Activated T-helper 2 cell treated with anti-CD3 and anti-CD28 coated beads, Interferon-gamma antibody, Interleukin-2, Interleukin-4, amounts not matched to agents 10 μg/mL and 5 μg/mL and 100 μg/mL, durations not matched to agents 14 hours and 24 hours and 36 hours (primary cell): Measurements from ENCODE around the gene ARL13B. TPM values are rescaled to one million over a fixed set of nuclear protein-coding genes. Genes with fewer than 3 reads are reported as not detected.
A peak's percentile ranks its signal among the peaks of the same experiment; 100 is the strongest.
"Not testable (repeated sequence)": the region's sequence is repeated elsewhere in the genome, so short reads cannot be mapped to it uniquely, and the experiment has no call there.

Experiments
- DNase-seq: peaks from one replicate; pipeline ENCODE4 v3.0.0; 2021; ENCODE audit warnings: low spot score
- H3K27ac Mint-ChIP-seq: one replicate; pipeline ENCODE4 v1.8.0; 2021; ENCODE audit warnings: mixed read lengths
- H3K27me3 Mint-ChIP-seq: one replicate; pipeline ENCODE4 v1.8.0; 2021; ENCODE audit warnings: low read depth, mixed read lengths
- H3K36me3 Mint-ChIP-seq: one replicate; pipeline ENCODE4 v1.8.0; 2021; ENCODE audit warnings: low read depth, mixed read lengths
- H3K4me1 Mint-ChIP-seq: one replicate; pipeline ENCODE4 v1.8.0; 2021; ENCODE audit warnings: low read depth, mixed read lengths
- H3K4me3 Mint-ChIP-seq: one replicate; pipeline ENCODE4 v1.8.0; 2021; ENCODE audit warnings: low read depth, mild to moderate bottlenecking, moderate library complexity, mixed read lengths
- H3K9me3 Mint-ChIP-seq: one replicate; pipeline ENCODE4 v1.8.0; 2021; ENCODE audit warnings: mixed read lengths
- intact Hi-C: fragments of 100-400 bp; cut with micrococcal nuclease; formaldehyde crosslinking; loops from one replicate; pipeline ENCODE4 v1.15.1; 2023
- total RNA-seq: library from RNA; stranded (reverse); gene quantifications from 2 replicates; pipeline ENCODE4 v1.2.3, GENCODE V29; 2022

ARL13B gene
- total RNA-seq, 1 donor from 2014 or later: 17.4 TPM

DNA sequence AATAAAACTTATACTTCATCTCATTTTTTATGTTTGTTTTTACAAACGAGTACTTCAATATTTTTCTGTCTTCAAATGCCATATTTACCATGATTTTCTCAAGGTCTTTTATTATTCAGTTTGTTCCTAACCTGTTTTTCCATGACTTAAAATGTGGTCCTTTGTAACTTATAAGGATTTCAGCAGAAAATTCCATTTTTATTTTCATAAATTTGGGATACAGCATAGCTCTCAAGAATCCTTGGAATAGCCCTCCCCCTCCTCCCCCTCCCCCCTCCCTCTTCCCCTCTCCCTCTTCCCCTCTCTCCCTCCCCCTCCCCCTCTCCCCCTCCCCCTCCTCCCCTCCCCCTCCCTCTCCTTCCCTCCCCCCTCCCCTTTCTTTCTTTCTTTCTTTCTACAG lies 63.3 kb downstream of the ARL13B start:
- H3K4me1 Mint-ChIP-seq: no peaks in the 10 kb centered on the region
- peak overlapping the region; percentile 65 for H3K27ac Mint-ChIP-seq
- intact Hi-C loops: no loop called here
- H3K9me3 Mint-ChIP-seq: no peaks in the 10 kb centered on the region
- peaks cover 20% of the 10 kb centered on the region for H3K36me3 Mint-ChIP-seq
- no peak for DNase-seq
- no peaks in the 10 kb centered on the region for H3K27me3 Mint-ChIP-seq
- no peak overlapping the region for H3K4me3 Mint-ChIP-seq

DNA sequence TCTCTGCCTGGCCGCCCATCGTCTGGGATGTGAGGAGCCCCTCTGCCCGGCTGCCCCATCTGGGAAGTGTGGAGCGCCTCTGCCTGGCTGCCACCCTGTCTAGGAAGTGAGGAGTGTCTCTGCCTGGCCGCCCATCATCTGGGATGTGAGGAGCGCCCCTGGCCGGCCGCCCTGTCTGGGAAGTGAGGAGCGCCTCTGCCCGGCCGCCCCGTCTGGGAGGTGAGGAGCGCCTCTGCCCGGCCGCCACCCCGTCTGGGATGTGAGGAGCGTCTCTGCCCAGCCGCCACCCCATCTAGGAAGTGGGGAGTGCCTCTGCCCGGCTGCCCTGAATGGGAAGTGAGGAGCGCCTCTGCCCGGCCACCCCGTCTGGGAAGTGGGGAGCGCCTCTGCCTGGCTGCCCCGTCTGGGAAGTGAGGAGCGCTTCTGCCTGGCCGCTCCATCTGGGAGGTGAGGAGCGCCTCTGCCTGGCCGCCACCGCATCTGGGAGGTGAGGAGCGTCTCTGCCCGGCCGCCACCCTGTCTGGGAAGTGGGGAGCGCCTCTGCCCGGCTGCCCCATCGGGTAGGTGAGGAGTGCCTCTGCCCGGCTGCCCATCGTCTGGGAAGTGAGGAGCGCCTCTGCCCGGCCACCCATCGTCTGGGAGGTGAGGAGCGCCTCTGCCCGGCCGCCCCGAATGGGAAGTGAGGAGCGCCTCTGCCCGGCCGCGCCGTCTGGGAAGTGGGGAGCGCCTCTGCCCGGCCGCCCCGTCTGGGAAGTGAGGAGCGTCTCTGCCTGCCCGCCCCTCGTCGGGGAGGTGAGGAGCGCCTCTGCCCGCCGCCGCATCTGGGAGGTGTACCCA lies 64.4 kb downstream of the ARL13B start:
- peaks cover 20% of the 10 kb centered on the region for H3K36me3 Mint-ChIP-seq
- H3K27me3 Mint-ChIP-seq, H3K4me3 Mint-ChIP-seq, H3K9me3 Mint-ChIP-seq, H3K27ac Mint-ChIP-seq, intact Hi-C loops, DNase-seq, H3K4me1 Mint-ChIP-seq: not testable (repeated sequence)

DNA sequence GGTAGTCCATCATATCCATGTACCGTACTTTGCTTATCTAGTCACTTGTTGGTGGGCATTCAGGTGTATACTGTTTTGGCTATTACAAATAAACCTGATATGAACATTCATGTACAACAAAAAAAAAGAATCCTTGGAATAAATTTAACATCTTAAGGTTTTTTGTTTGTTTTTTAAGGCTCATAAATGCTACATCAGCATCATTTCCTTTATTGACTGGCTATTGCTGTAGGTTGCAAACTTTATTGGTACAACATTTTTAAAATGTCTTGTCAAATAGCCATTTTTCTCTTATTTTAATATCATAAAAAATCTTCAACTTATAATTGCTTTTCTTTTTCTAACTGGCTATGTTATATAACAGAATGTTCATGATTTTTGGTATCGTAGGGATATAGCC lies 66.6 kb downstream of the ARL13B start:
- Mint-ChIP-seq H3K9me3 (no peaks in the 10 kb centered on the region), H3K27me3 (no peaks in the 10 kb centered on the region), H3K4me3 (no peak overlapping the region), H3K36me3 (peaks cover 20% of the 10 kb centered on the region), H3K27ac (no peak overlapping the region), H3K4me1 (no peaks in the 10 kb centered on the region)
- intact Hi-C loops: no loop called here
- no peak for DNase-seq

DNA sequence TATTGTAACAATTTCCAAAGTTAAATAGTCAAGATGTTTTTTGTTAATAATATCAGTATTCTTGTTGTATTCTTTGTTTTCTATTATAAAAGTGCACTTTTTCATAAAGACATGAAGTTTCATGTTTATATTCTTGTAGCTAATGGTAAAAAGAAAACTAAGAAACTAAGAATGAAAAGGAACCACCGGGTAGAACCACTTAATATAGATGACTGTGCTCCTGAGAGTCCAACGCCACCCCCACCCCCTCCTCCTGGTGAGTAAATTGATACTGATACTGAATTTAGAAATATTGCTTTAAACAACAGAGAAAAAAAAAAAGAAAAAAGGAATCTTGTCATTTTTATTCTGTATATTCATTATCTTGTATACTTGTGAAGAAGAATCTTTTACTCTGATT lies 69.3 kb downstream of the ARL13B start:
- H3K27me3 Mint-ChIP-seq: no peaks in the 10 kb centered on the region

DNA sequence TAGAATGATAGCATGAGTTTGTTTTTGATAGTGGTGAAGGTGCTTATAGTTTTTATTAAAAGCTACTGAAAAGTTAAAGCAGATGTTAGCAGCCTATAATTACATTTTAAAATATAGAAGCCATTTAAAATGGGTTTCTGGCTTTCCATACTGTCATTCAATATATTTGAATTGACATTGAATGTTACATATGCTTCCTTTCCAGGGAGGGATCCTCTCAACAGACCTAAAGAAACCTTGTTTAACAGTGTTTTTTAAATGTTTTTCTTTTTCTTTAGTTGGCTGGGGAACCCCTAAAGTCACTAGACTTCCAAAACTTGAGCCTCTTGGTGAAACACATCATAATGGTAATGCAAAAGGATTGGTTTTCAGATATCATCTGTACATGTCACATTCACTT lies 70.6 kb downstream of the ARL13B start:
- Mint-ChIP-seq H3K36me3 (peaks cover 5% of the 10 kb centered on the region), H3K27me3 (no peaks in the 10 kb centered on the region), H3K9me3 (no peaks in the 10 kb centered on the region), H3K4me3 (no peak overlapping the region), H3K4me1 (no peaks in the 10 kb centered on the region), H3K27ac (no peak overlapping the region)
- no peak for DNase-seq
- intact Hi-C loops: no loop called here

More for the DNA sequence above, 69.3 kb downstream of the ARL13B start:
- intact Hi-C loops: no loop called here
- Mint-ChIP-seq H3K27ac (no peak overlapping the region), H3K4me3 (no peak overlapping the region), H3K36me3 (peaks cover 14% of the 10 kb centered on the region), H3K9me3 (no peaks in the 10 kb centered on the region), H3K4me1 (no peaks in the 10 kb centered on the region)
- no peak for DNase-seq

DNA sequence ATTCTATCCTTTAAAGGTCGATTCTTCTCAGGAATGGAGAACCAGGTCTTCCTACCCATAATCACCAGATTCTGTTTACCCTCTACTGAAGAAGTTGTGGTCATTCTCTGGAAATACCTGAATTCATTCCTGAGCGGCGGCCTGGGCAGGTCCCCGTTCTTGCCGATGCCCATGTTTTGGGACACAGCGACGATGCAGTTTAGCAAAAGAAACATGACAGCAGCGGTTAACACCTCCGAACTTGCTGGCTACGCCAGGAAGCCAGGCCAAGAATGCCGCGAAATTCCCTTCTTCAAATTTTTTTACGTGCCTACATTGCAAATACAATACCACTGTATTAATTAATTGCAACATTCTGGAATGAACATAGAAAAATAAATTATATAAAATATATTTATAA lies 81.3 kb downstream of the ARL13B start:
- Mint-ChIP-seq H3K36me3 (peaks cover 57% of the 10 kb centered on the region), H3K9me3 (no peaks in the 10 kb centered on the region), H3K4me1 (peaks cover 34% of the 10 kb centered on the region), H3K27ac (no peak overlapping the region), H3K27me3 (no peaks in the 10 kb centered on the region), H3K4me3 (peak overlapping the region; percentile 5)
- DNase-seq: no peak
- intact Hi-C loops: no loop called here

DNA sequence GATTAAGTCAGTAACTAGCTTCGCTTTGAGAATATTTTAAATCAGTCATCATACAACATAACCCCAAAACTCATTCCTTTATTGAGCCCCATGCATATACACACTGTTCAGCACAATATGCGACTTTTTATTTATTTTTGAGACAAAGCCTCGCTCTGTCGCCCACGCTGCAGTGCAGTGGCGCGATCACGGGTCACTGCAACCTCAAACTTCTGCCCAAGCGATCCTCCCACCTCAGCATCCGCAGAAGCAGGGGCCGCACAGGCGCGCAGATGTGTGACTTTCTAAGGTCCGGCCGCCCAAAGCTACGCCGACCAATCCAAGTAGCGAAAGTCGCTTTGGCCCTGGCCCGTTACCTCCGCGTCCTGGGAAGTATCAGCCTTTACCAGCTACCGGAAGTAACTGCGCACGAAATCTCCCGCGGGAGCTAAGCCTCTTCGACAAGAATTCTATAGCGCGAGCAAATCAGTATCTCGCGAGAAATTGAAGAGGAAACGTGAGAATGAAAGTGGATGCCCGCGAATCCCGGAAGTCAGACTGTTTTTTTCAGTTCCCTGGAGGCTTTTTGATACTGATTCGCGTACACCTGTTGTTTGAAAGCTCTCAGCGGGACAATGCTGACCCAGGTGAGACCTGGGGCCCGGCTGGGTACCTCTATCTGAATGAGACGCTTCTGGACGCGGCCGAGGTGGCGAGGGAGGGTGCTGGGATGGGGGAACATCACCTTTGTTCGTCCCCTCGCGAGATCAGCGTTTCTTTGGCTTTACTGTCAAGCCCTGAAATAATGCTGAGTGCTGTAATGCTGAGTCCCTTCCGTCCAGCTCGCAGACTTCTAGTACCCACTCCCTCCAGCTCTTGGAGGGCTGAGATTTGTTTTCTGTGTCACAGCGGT lies 82.8 kb downstream of the ARL13B start, which contains the start of the genes DHFR2 and NSUN3:
Gene DHFR2, minus strand, starts transcription at position 404 of the 892 bp plus-strand sequence. CDS start 1,405 bp downstream, outside the sequence.
Gene NSUN3, plus strand, starts transcription at position 549 of the 892 bp plus-strand sequence. Its CDS starts 66 bp downstream, at position 615.
- peak within 1 kb of the TSS; percentile 98 for H3K27ac Mint-ChIP-seq
- peak within 1 kb of the TSS; percentile 97 for H3K4me3 Mint-ChIP-seq
- peak; percentile 83 for DNase-seq
- no peaks in the 10 kb centered on the region for H3K27me3 Mint-ChIP-seq
- H3K9me3 Mint-ChIP-seq: peaks cover 13% of the 10 kb centered on the region
- intact Hi-C loops: loop anchor here (1.0 kb wide), 3 partner anchors 10 to 82 kb away; partner anchors contain the start of gene ARL13B
- H3K36me3 Mint-ChIP-seq: peaks cover 69% of the 10 kb centered on the region
- H3K4me1 Mint-ChIP-seq: peaks cover 42% of the 10 kb centered on the region

DNA sequence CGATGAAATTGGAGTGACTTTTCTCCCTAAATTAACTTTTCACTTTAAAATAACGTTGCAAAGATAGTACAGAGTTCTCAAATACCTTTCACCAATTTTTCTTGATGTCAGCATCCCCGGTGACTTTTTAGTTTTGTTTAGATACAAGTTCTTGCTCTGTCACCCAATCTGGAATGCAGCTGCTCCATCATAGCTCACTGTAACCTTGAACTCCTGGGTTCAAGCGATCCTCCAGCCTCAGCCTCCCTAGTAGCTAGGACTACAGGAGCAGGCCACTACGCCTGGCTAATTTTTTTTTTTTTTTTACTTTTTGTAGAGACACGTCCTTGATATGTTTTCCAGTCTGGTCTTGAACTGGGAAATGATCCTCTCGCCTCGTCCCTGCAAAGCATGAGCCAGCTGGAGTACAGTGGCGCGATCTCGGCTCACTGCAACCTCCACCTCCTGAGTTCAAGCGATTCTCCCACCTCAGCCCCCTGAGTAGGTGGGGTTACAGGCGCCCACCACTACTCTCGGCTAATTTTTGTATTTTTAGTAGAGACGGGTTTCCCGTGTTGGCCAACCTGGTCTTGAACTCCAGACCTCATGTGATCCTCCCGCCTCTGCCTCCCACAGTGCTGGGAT lies 83.7 kb downstream of the ARL13B start:
- peaks cover 43% of the 10 kb centered on the region for H3K4me1 Mint-ChIP-seq
- H3K27ac Mint-ChIP-seq: peak overlapping the region; percentile 98
- H3K36me3 Mint-ChIP-seq: peaks cover 71% of the 10 kb centered on the region

DNA sequence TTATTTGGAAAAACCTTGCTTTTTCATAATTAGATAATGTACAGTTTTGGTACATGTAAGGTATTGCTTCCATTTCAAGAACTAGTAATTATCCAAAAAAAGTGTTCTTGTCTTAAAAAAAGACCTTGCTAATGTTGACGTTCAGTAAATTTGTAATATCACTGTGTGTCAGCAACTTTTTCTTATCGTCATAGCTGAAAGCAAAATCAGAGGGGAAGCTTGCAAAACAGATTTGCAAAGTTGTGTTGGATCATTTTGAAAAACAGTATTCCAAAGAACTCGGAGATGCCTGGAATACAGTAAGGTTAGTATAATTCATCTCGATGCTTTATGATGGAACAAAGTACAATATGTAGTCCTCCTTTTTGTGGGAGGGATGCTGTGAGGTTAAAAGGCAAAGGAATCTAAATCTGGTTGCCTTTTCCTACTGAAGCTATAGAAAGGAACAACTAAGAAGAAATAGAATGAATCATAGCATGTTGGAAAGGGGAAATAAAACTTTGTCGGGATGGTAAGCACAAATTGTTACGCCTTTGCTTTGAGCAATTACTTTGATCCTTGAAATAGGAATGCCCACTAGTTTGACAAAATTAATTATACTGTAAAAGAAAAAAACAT lies 84.4 kb downstream of the ARL13B start:
- peaks cover 72% of the 10 kb centered on the region for H3K36me3 Mint-ChIP-seq
- intact Hi-C loops: no loop called here
- H3K4me1 Mint-ChIP-seq: peaks cover 50% of the 10 kb centered on the region
- peaks cover 16% of the 10 kb centered on the region for H3K9me3 Mint-ChIP-seq
- DNase-seq: no peak
- H3K4me3 Mint-ChIP-seq: peak overlapping the region; percentile 97
- peak overlapping the region; percentile 98 for H3K27ac Mint-ChIP-seq
- no peaks in the 10 kb centered on the region for H3K27me3 Mint-ChIP-seq

More for the DNA sequence above, 83.7 kb downstream of the ARL13B start:
- Mint-ChIP-seq H3K27me3 (no peaks in the 10 kb centered on the region), H3K4me3 (peak overlapping the region; percentile 97), H3K9me3 (peaks cover 16% of the 10 kb centered on the region)
- DNase-seq: no peak
- intact Hi-C loops: loop anchor here (1.0 kb wide), 2 partner anchors 9 to 52 kb away; no protein-coding TSS in a partner anchor

DNA sequence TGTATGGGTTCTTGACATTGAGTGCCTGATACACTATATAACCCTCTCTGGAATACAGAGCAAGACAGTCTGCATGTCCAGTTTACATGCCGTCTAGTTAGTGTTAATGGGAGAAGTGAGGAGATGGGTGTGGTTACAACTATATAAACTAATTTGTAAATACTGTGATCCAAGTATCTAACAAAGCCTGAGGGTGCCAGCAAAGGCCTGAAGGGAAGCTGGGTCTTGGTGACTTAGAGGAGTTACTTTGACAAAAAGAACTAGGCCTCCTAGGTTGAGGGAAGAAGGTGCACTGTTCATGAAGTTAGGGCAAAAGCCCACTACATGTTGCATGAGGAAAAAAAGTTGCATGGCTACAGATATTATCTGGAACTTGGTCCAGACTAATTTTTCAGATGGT lies 85.2 kb downstream of the ARL13B start:
- no peak for DNase-seq
- Mint-ChIP-seq H3K27me3 (no peaks in the 10 kb centered on the region), H3K9me3 (peaks cover 16% of the 10 kb centered on the region), H3K36me3 (peaks cover 67% of the 10 kb centered on the region), H3K4me1 (peaks cover 54% of the 10 kb centered on the region), H3K27ac (peak overlapping the region; percentile 14), H3K4me3 (peak overlapping the region; percentile 27)
- intact Hi-C loops: no loop called here

DNA sequence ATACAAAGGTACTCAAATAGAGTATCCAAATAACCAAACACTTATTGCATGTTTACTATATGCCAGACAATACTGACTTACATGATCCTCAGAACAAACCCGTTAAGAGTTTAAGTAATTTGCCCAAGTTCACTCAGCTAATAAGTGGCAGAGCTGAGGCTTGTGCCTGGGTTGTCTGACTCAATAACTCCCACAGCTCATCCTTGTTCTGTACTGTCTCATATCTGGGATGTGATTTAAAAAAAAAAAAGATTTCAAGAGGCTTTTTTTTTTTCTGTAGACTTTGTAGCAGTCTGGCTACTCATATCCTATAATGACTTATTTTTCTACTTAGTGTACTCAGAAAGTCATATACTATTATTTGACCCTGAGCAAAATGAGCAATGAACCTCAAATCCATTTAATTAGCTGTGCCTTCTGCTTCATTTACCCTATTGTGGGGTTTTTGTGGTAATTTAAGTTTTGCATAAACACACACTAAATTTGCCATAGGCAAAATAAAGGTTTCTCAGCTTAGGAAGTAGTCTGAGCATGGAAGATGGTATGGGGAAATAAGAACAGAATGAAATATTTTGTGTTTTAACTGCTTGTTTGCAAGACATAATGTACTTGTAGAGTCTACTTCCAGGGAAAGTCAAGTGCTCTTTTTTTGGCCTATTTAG lies 86.0 kb downstream of the ARL13B start:
- peak overlapping the region; percentile 72 for H3K27ac Mint-ChIP-seq
- DNase-seq: no peak
- intact Hi-C loops: no loop called here
- peaks cover 16% of the 10 kb centered on the region for H3K9me3 Mint-ChIP-seq
- H3K27me3 Mint-ChIP-seq: no peaks in the 10 kb centered on the region
- peak overlapping the region; percentile 15 for H3K4me3 Mint-ChIP-seq
- peaks cover 56% of the 10 kb centered on the region for H3K4me1 Mint-ChIP-seq
- peaks cover 58% of the 10 kb centered on the region for H3K36me3 Mint-ChIP-seq
